HUES6 (cell line): ENCODE results near the gene RBM26.
"Not testable (repeated sequence)": the region's sequence is repeated elsewhere in the genome, so short reads cannot be mapped to it uniquely, and the experiment has no call there.

Experiments
- H3K27ac ChIP-seq: 2 replicates; pipeline ENCODE4 v1.7.0; 2013; ENCODE audit warnings: low read depth, mild to moderate bottlenecking, low read length, inconsistent platforms
- H3K27me3 ChIP-seq: 2 replicates; pipeline ENCODE4 v1.6.1; 2013; ENCODE audit warnings: low read length; ENCODE audit not compliant: control insufficient read depth, insufficient read depth
- H3K36me3 ChIP-seq: 2 replicates; pipeline ENCODE4 v1.6.1; 2013; ENCODE audit warnings: low read length; ENCODE audit not compliant: control insufficient read depth, insufficient read depth
- H3K4me1 ChIP-seq: 2 replicates; pipeline ENCODE4 v1.6.1; 2013; ENCODE audit warnings: low read length; ENCODE audit not compliant: control insufficient read depth, insufficient read depth
- H3K4me3 ChIP-seq: 2 replicates; pipeline ENCODE4 v1.5.1; 2013; ENCODE audit warnings: low read depth, low read length
- H3K9ac ChIP-seq: one replicate; pipeline ENCODE4 v1.6.1; 2013; ENCODE audit warnings: mild to moderate bottlenecking, low read length
- H3K9me3 ChIP-seq: 2 replicates; pipeline ENCODE4 v1.6.1; 2013; ENCODE audit warnings: low read depth, low read length; ENCODE audit not compliant: control insufficient read depth, insufficient read depth

The RBM26 gene

DNA sequence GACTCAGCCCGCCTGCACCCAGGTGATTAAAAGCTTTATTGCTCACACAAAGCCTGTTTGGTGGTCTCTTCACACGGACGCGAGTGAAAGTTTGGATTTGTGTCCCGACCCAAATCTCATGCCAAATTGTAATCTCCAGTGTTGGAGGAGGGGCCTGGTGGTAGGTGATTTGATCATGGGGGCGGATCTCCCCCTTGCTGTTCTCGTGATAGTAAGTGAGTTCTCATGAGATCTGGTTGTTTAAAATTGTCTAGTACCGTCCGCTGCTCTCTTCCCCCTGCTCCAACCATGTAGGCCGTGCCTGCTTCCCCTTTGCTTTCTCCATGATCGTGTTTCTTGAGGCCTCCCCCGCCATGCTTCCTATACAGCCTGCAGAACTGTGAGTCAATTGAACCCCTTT, 126.3 kb downstream of the RBM26 start:
- H3K4me1 ChIP-seq = peaks cover 35% of the 10 kb centered on the region
- H3K4me3 ChIP-seq = peak overlapping the region; percentile 21; the same call in 1 of the 2 replicates
- H3K27me3 ChIP-seq, H3K9me3 ChIP-seq, H3K36me3 ChIP-seq: not testable (repeated sequence)
- peak overlapping the region; percentile 72 for H3K9ac ChIP-seq
- peak overlapping the region; percentile 69; the same call in 1 of the 2 replicates for H3K27ac ChIP-seq

DNA sequence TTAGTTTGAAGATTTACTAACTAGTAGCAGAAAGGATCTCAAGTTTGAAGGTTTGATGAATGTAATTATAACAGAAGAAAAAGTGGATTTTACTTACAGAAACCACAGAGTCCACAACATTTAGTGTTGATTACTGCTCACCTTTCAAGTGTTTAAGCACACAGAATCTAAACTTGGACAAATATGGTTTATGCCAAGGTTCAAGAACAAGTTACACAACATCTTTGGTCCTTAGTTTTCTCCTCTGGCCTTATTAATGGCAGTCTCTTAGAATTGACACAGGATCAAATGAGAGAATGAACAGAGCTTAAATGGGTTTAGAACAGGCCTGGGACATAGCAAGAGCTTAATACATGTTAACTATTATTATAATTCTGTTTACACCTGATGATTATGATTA, 133.0 kb downstream of the RBM26 start:
- Histone ChIP-seq H3K4me3 (no peak overlapping the region), H3K27ac (no peak overlapping the region), H3K27me3 (no peaks in the 10 kb centered on the region), H3K9ac (no peak overlapping the region), H3K4me1 (peaks cover 9% of the 10 kb centered on the region; the same call in 1 of the 2 replicates), H3K9me3 (peaks cover 15% of the 10 kb centered on the region), H3K36me3 (no peaks in the 10 kb centered on the region)

- Histone ChIP-seq H3K4me3 (no peak overlapping the region), H3K27me3 (no peaks in the 10 kb centered on the region), H3K9me3 (peaks cover 22% of the 10 kb centered on the region), H3K27ac (no peak overlapping the region), H3K36me3 (no peaks in the 10 kb centered on the region), H3K9ac (no peak overlapping the region), H3K4me1 (peaks cover 9% of the 10 kb centered on the region; the same call in 1 of the 2 replicates)
These were observed 134.4 kb downstream of the RBM26 start for GRCh38 chr13:79271616-79272015.

DNA sequence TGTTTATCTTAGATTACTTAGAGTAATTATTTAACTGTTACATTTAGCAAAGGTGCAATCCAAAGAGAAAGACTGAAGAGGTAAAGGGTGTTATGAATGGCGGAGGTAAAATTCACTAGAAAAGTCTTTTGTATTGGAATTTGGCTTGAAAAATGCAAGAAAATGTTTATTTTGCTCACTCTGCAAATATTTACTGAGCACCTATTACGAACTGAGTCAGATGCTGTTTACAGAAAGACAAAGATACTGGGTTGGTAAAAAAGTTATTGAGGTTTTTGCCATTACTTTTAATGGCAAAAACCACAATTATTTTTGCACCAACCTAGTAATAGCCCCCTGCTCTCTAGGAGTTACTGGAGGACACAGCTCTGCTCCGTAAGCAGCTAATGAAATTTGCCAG, 135.2 kb downstream of the RBM26 start:
- no peak overlapping the region for H3K9ac ChIP-seq
- peaks cover 22% of the 10 kb centered on the region for H3K9me3 ChIP-seq
- peaks cover 9% of the 10 kb centered on the region; the same call in 1 of the 2 replicates for H3K4me1 ChIP-seq
- no peaks in the 10 kb centered on the region for H3K36me3 ChIP-seq
- no peak overlapping the region for H3K27ac ChIP-seq
- H3K27me3 ChIP-seq = no peaks in the 10 kb centered on the region
- no peak overlapping the region for H3K4me3 ChIP-seq
